HCT116 (cell line): ENCODE results near the gene MMEL1. TPM values are rescaled to one million over a fixed set of nuclear protein-coding genes. Genes with fewer than 3 reads are reported as not detected.

Source experiments
- ATAC-seq: fragments of 200-7000 bp; cut with Tn5 transposase; 2 replicates; pipeline ENCODE4 v1.9.1; 2020; ENCODE audit warnings: mild to moderate bottlenecking, moderate library complexity
- BruUV-seq: library from RNA; stranded (reverse); fragments of 400-500 nt; replicated peaks from 2 replicates; lab custom pipeline; 2021; lab: Mats Ljungman, UMichigan
- CTCF ChIA-PET: fragments of 300-600 bp; sonication (Branson Sonifier 250); formaldehyde crosslinking; loops from one replicate; lab custom pipeline; 2021; ENCODE audit warnings: antibody characterized with exemption; lab: Charles Lee
- POLR2A ChIA-PET: fragments of 300-600, 350-600 bp; sonication (Branson Sonifier 250); formaldehyde crosslinking; loops from one replicate; lab custom pipeline; 2021; ENCODE audit warnings: antibody characterized with exemption; lab: Charles Lee
- RAD21 ChIA-PET, 2 experiments: fragments of 300-600 bp; sonication (Branson Sonifier 250); formaldehyde crosslinking; loops; one replicate each; lab custom pipeline; 2023; ENCODE audit warnings: low total read pairs in 2 of 2; ENCODE audit not compliant: uncharacterized antibody in 2 of 2, unreplicated experiment in 2 of 2, low non-redundant PET in 1 of 2; lab: Charles Lee
- DNase-seq: peaks from one replicate; pipeline ENCODE4 v3.0.0-alpha.2; 2010; ENCODE audit warnings: low read depth, low spot score
- H2AFZ ChIP-seq: fragments of 200-600 bp; shearing (Covaris generic), sonication (generic); 2 replicates; pipeline ENCODE4 v1.6.1; 2017; ENCODE audit warnings: low read depth, mixed run types, mixed read lengths, antibody characterized with exemption, low read length; ENCODE audit not compliant: poor library complexity, severe bottlenecking
- H3K27ac ChIP-seq: 2 replicates; pipeline ENCODE4 v1.5.1; 2012; ENCODE audit warnings: low read depth, low read length
- H3K27me3 ChIP-seq: fragments of 200-600 bp; sonication (generic); 2 replicates; pipeline ENCODE4 v1.6.1; 2016; ENCODE audit warnings: mixed run types, low read length, mixed read lengths; ENCODE audit not compliant: insufficient read depth
- H3K36me3 ChIP-seq, 2 experiments: fragments of 200-500 bp in 1 of 2; fragments of 200-600 bp in 1 of 2; sonication (Bioruptor generic) in 1 of 2; sonication (generic) in 1 of 2; 2 replicates each; pipeline versions ENCODE4 v1.5.1 to v1.6.1; 2014 to 2016; ENCODE audit warnings: low read length in 2 of 2, inconsistent platforms in 1 of 2, mixed read lengths in 1 of 2, mixed run types in 1 of 2; ENCODE audit not compliant: insufficient read depth in 2 of 2, control insufficient read depth in 1 of 2
- H3K4me1 ChIP-seq, 2 experiments: fragments of 200-600 bp in 1 of 2; sonication (generic) in 1 of 2; 2 replicates each; pipeline versions ENCODE4 v1.5.1 to v1.6.1; 2012 to 2017; ENCODE audit warnings: low read length in 2 of 2, inconsistent platforms in 1 of 2, mild to moderate bottlenecking in 1 of 2, mixed read lengths in 1 of 2, mixed run types in 1 of 2, moderate library complexity in 1 of 2; ENCODE audit not compliant: insufficient read depth in 2 of 2, control insufficient read depth in 1 of 2
- H3K4me2 ChIP-seq: fragments of 200-600 bp; sonication (generic); 2 replicates; pipeline ENCODE4 v1.6.1; 2017; ENCODE audit warnings: mixed run types, low read length, mixed read lengths
- H3K4me3 ChIP-seq, 2 experiments: fragments of 200-600 bp in 1 of 2; sonication (generic) in 1 of 2; replicated peaks in 1 of 2; 2 replicates each; pipeline ENCODE4 v1.5.1; 2011 to 2016; ENCODE audit warnings: low read length in 2 of 2, control low read depth in 1 of 2, low read depth in 1 of 2, mild to moderate bottlenecking in 1 of 2, mixed read lengths in 1 of 2, mixed run types in 1 of 2
- H3K79me2 ChIP-seq: fragments of 200-600 bp; sonication (generic); 2 replicates; pipeline ENCODE4 v1.6.1; 2017; ENCODE audit warnings: mild to moderate bottlenecking, mixed run types, low read length, moderate library complexity, mixed read lengths; ENCODE audit not compliant: insufficient read depth
- H3K9ac ChIP-seq: fragments of 200-600 bp; sonication (generic); 2 replicates; pipeline ENCODE4 v1.6.1; 2016; ENCODE audit warnings: low read length, mixed read lengths
- H3K9me2 ChIP-seq: fragments of 200-600 bp; sonication (generic), shearing (Covaris generic); 2 replicates; pipeline ENCODE4 v1.6.1; 2017; ENCODE audit warnings: mixed run types, mild to moderate bottlenecking, moderate library complexity; ENCODE audit not compliant: insufficient read depth
- H3K9me3 ChIP-seq, 2 experiments: fragments of 200-500 bp in 1 of 2; fragments of 200-600 bp in 1 of 2; sonication (Bioruptor generic) in 1 of 2; sonication (generic) in 1 of 2; 2 replicates each; pipeline ENCODE4 v1.6.1; 2014 to 2017; ENCODE audit warnings: low read length in 2 of 2, mixed read lengths in 2 of 2, inconsistent platforms in 1 of 2, low read depth in 1 of 2, mild to moderate bottlenecking in 1 of 2, mixed run types in 1 of 2, moderate library complexity in 1 of 2; ENCODE audit not compliant: control insufficient read depth in 1 of 2, insufficient read depth in 1 of 2
- H4K20me1 ChIP-seq: fragments of 200-600 bp; sonication (generic), shearing (Covaris generic); 2 replicates; pipeline ENCODE4 v1.6.1; 2017; ENCODE audit warnings: mixed run types, mild to moderate bottlenecking, moderate library complexity; ENCODE audit not compliant: insufficient read depth
- ATF3 ChIP-seq: IDR thresholded peaks from 2 replicates; pipeline ENCODE4 v1.6.1; 2012
- CEBPB ChIP-seq: IDR thresholded peaks from 2 replicates; pipeline ENCODE4 v1.6.1; 2012; ENCODE audit warnings: low read depth
- EGR1 ChIP-seq: IDR thresholded peaks from 2 replicates; pipeline ENCODE4 v1.6.1; 2012; ENCODE audit warnings: low read depth
- EZH2 ChIP-seq: fragments of 200-600 bp; sonication (generic); IDR thresholded peaks from 2 replicates; pipeline ENCODE4 v1.6.1; 2017; ENCODE audit warnings: antibody characterized with exemption, mixed run types
- JUND ChIP-seq: IDR thresholded peaks from 2 replicates; pipeline ENCODE4 v1.6.1; 2012
- POLR2AphosphoS5 ChIP-seq: IDR thresholded peaks from 2 replicates; pipeline ENCODE4 v1.6.1; 2011; ENCODE audit warnings: mild to moderate bottlenecking, low read depth, low read length, moderate library complexity
- SRF ChIP-seq: IDR thresholded peaks from 2 replicates; pipeline ENCODE4 v1.6.1; 2012; ENCODE audit warnings: low read depth
- YY1 ChIP-seq: IDR thresholded peaks from 2 replicates; pipeline ENCODE4 v1.6.1; 2011; ENCODE audit warnings: low read length, low read depth, moderate library complexity, mild to moderate bottlenecking; ENCODE audit not compliant: insufficient replicate concordance; ENCODE audit errors: extremely low read depth
- ZBTB33 ChIP-seq: IDR thresholded peaks from 2 replicates; pipeline ENCODE4 v1.6.1; 2011; ENCODE audit warnings: mild to moderate bottlenecking, low read length, moderate library complexity; ENCODE audit not compliant: insufficient replicate concordance; ENCODE audit errors: extremely low read depth
- ZFX ChIP-seq: fragments of 450-650 bp; IDR thresholded peaks from 2 replicates; pipeline ENCODE4 v1.6.1; 2017
- ZNF274 ChIP-seq: fragments of 200-500 bp; sonication (Bioruptor generic); IDR thresholded peaks from 2 replicates; pipeline ENCODE4 v1.6.1; 2014; ENCODE audit warnings: mild to moderate bottlenecking, low read depth, low read length, inconsistent platforms
- intact Hi-C: fragments of 100-400 bp; cut with micrococcal nuclease; formaldehyde crosslinking; loops from 2 replicates; pipeline ENCODE4 v1.10.0; 2022
- total RNA-seq: library from RNA; stranded (reverse); gene quantifications from one replicate; pipeline ENCODE4 v1.2.1, GENCODE V29; 2021; ENCODE audit not compliant: unreplicated experiment

Gene MMEL1
- total RNA-seq, 1 experiment from 2014 or later = 2.7 TPM

GRCh38 chr1:2574350-2574749 lies 58.5 kb downstream of the MMEL1 start:
- Histone ChIP-seq H3K4me1 (peaks cover 9 to 13% of the 10 kb centered on the region in 2 experiments; a peak in 3 of 4 replicates), H3K4me3 (no peak overlapping the region), H3K36me3 (no peaks in the 10 kb centered on the region), H3K79me2 (no peaks in the 10 kb centered on the region), H4K20me1 (no peaks in the 10 kb centered on the region), H3K27ac (no peak overlapping the region), H3K9me3 (no peaks in the 10 kb centered on the region; a peak in 1 of 4 replicates), H3K27me3 (no peaks in the 10 kb centered on the region), H2AFZ (no peak overlapping the region), H3K4me2 (no peak overlapping the region), H3K9me2 (no peaks in the 10 kb centered on the region), H3K9ac (no peak overlapping the region)
- BruUV-seq = no TSS peak
- ChIA-PET POLR2A (no interaction called here), CTCF (no interaction called here), RAD21 (no interaction called here)
- no peak for DNase-seq
- no peak for ATAC-seq
- TF ChIP-seq SRF = no peak
- TF ChIP-seq ZFX = no peak
- no peak for TF ChIP-seq JUND
- TF ChIP-seq EZH2 = no peak
- no peak for TF ChIP-seq YY1
- no peak for TF ChIP-seq ATF3
- TF ChIP-seq ZNF274 = no peak
- TF ChIP-seq ZBTB33 = no peak
- TF ChIP-seq CEBPB = no peak
- TF ChIP-seq POLR2AphosphoS5 = no peak
- no peak for TF ChIP-seq EGR1
- intact Hi-C loops = no loop called here
